HCT116 (cell line): ENCODE measurements around the gene RIOX2.

Source experiments
- CEBPB ChIP-seq: IDR thresholded peaks from 2 replicates; pipeline ENCODE4 v1.6.1; 2012; ENCODE audit warnings: low read depth
- EZH2 ChIP-seq: fragments of 200-600 bp; sonication (generic); IDR thresholded peaks from 2 replicates; pipeline ENCODE4 v1.6.1; 2017; ENCODE audit warnings: antibody characterized with exemption, mixed run types
- POLR2A ChIP-seq: IDR thresholded peaks from 2 replicates; pipeline ENCODE4 v1.7.0; 2011; ENCODE audit warnings: borderline replicate concordance; ENCODE audit not compliant: insufficient read depth, insufficient read length; ENCODE audit errors: extremely low read depth
- SIN3A ChIP-seq: IDR thresholded peaks from 2 replicates; pipeline ENCODE4 v1.6.1; 2012; ENCODE audit warnings: low read depth
- TF ChIP-seq, protein P1 (sequence below), 3 experiments: fragments of 200-600 bp in 1 of 3; sonication (generic) in 1 of 3; IDR thresholded peaks in 2 of 3; conservative IDR thresholded peaks in 1 of 3; 2 replicates each; pipeline ENCODE4 v1.5.1; 2012 to 2017; ENCODE audit warnings: low read depth in 2 of 3, low read length in 2 of 3, antibody characterized with exemption in 1 of 3, borderline replicate concordance in 1 of 3, control low read depth in 1 of 3, mild to moderate bottlenecking in 1 of 3, mixed read lengths in 1 of 3, mixed run types in 1 of 3, moderate library complexity in 1 of 3; ENCODE audit not compliant: insufficient read depth in 1 of 3
- TF ChIP-seq, protein P2 (sequence below): IDR thresholded peaks from 2 replicates; pipeline ENCODE4 v1.6.1; 2012

DNA sequence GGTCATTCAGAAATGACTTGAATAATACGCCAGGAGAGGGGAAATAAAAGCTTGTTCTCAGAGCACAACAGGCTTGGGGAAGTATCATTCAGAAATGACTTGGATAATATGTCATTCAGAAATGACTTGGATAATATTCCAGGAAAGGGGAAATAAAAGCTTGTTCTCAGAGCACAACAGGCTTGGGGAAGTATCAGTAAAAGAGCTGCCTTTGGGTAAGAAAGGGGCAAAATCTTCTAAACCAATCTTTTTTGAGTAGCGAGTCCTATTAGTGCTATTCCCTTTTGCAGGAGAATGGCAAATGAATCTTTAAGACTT lies 42.0 kb upstream of the RIOX2 start:
- TF ChIP-seq, protein P1, sequence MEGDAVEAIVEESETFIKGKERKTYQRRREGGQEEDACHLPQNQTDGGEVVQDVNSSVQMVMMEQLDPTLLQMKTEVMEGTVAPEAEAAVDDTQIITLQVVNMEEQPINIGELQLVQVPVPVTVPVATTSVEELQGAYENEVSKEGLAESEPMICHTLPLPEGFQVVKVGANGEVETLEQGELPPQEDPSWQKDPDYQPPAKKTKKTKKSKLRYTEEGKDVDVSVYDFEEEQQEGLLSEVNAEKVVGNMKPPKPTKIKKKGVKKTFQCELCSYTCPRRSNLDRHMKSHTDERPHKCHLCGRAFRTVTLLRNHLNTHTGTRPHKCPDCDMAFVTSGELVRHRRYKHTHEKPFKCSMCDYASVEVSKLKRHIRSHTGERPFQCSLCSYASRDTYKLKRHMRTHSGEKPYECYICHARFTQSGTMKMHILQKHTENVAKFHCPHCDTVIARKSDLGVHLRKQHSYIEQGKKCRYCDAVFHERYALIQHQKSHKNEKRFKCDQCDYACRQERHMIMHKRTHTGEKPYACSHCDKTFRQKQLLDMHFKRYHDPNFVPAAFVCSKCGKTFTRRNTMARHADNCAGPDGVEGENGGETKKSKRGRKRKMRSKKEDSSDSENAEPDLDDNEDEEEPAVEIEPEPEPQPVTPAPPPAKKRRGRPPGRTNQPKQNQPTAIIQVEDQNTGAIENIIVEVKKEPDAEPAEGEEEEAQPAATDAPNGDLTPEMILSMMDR (IDR thresholded peaks at IDR 0.05 in 2 of 3, conservative IDR thresholded peaks at IDR 0.05 in 1 of 3; ENCODE audit: borderline replicate concordance in 1 of 3, insufficient read depth in 1 of 3, low read depth in 2 of 3, low read length in 2 of 3), result no peak
- TF ChIP-seq POLR2A, result no peak
- TF ChIP-seq EZH2, result no peak
- no peak for TF ChIP-seq CEBPB
- TF ChIP-seq, protein P2, sequence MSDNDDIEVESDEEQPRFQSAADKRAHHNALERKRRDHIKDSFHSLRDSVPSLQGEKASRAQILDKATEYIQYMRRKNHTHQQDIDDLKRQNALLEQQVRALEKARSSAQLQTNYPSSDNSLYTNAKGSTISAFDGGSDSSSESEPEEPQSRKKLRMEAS, result no peak
- TF ChIP-seq SIN3A, result no peak
